Neural cell (in vitro differentiated cells): ENCODE data around the gene USP10. TPM values are rescaled to one million over a fixed set of nuclear protein-coding genes. Genes with fewer than 3 reads are reported as not detected.

Experiments
- H2AFZ ChIP-seq: fragments of 200-600, 300-800 bp; sonication (generic), shearing (Covaris generic); 2 replicates; pipeline ENCODE4 v1.6.0; 2014; ENCODE audit warnings: low read depth, mild to moderate bottlenecking, antibody characterized with exemption, low read length, moderate library complexity
- H3F3A ChIP-seq: fragments of 200-600 bp; shearing (Covaris generic); 2 replicates; pipeline ENCODE4 v1.6.1; 2016; ENCODE audit warnings: mild to moderate bottlenecking, moderate library complexity, mixed read lengths, antibody characterized with exemption, low read length; ENCODE audit not compliant: insufficient read depth, poor library complexity, severe bottlenecking
- H3K27ac ChIP-seq: fragments of 200-600, 300-800 bp; sonication (generic), shearing (Covaris generic); 2 replicates; pipeline ENCODE4 v1.5.1; 2014; ENCODE audit warnings: mild to moderate bottlenecking, low read length, moderate library complexity
- H3K27me3 ChIP-seq: fragments of 300-800, 200-600 bp; sonication (generic), shearing (Covaris generic); 2 replicates; pipeline ENCODE4 v1.6.0; 2014; ENCODE audit warnings: mild to moderate bottlenecking, low read depth, low read length, moderate library complexity; ENCODE audit not compliant: insufficient read depth
- H3K36me3 ChIP-seq: fragments of 300-800, 200-600 bp; sonication (generic), shearing (Covaris generic); 2 replicates; pipeline ENCODE4 v1.5.1; 2014; ENCODE audit warnings: mild to moderate bottlenecking, antibody characterized with exemption, low read length, moderate library complexity; ENCODE audit not compliant: insufficient read depth
- H3K4me2 ChIP-seq: fragments of 300-800, 200-600 bp; sonication (generic), shearing (Covaris generic); 2 replicates; pipeline ENCODE4 v1.6.0; 2014; ENCODE audit warnings: mild to moderate bottlenecking, low read length
- H3K4me3 ChIP-seq: fragments of 300-800, 200-600 bp; sonication (generic), shearing (Covaris generic); 2 replicates; pipeline ENCODE4 v1.5.1; 2014; ENCODE audit warnings: mild to moderate bottlenecking, low read length, moderate library complexity
- H3K79me2 ChIP-seq: fragments of 200-600 bp; shearing (Covaris generic); replicated peaks from 2 replicates; pipeline ENCODE4 v1.6.0; 2014; ENCODE audit warnings: mild to moderate bottlenecking, low read length, moderate library complexity; ENCODE audit not compliant: insufficient read depth
- H3K9ac ChIP-seq: fragments of 300-800, 200-600 bp; sonication (generic), shearing (Covaris generic); 2 replicates; pipeline ENCODE4 v1.6.1; 2016; ENCODE audit warnings: mild to moderate bottlenecking, low read length, mixed read lengths
- H3K9me2 ChIP-seq: fragments of 200-600 bp; shearing (Covaris generic); 2 replicates; pipeline ENCODE4 v1.6.1; 2016; ENCODE audit warnings: mild to moderate bottlenecking, low read length, mixed read lengths; ENCODE audit not compliant: insufficient read depth
- H3K9me3 ChIP-seq: fragments of 200-600, 300-800 bp; sonication (generic), shearing (Covaris generic); 2 replicates; pipeline ENCODE4 v1.6.1; 2016; ENCODE audit warnings: mild to moderate bottlenecking, mixed run types, low read length, moderate library complexity, mixed read lengths
- H4K20me1 ChIP-seq: fragments of 200-600 bp; shearing (Covaris generic); 2 replicates; pipeline ENCODE4 v1.6.1; 2016; ENCODE audit warnings: mild to moderate bottlenecking, mixed run types; ENCODE audit not compliant: insufficient read depth
- CTCF ChIP-seq: fragments of 450-650 bp; IDR thresholded peaks from 2 replicates; pipeline ENCODE4 v1.5.1; 2014; ENCODE audit warnings: antibody characterized with exemption, mild to moderate bottlenecking, moderate library complexity; ENCODE audit not compliant: poor library complexity, severe bottlenecking
- EP300 ChIP-seq: fragments of 450-650 bp; conservative IDR thresholded peaks from 2 replicates; pipeline ENCODE4 v1.6.1; 2014; ENCODE audit warnings: antibody characterized with exemption, mild to moderate bottlenecking, moderate library complexity; ENCODE audit not compliant: poor library complexity, severe bottlenecking
- EZH2 ChIP-seq: fragments of 200-600, 300-800 bp; shearing (Covaris generic), sonication (generic); IDR thresholded peaks from 2 replicates; pipeline ENCODE4 v1.6.1; 2014; ENCODE audit warnings: antibody characterized with exemption, low read length, borderline replicate concordance, mild to moderate bottlenecking; ENCODE audit not compliant: insufficient read depth, poor library complexity, severe bottlenecking
- MXI1 ChIP-seq: fragments of 450-650 bp; conservative IDR thresholded peaks from 2 replicates; pipeline ENCODE4 v1.6.1; 2014; ENCODE audit warnings: antibody characterized with exemption, mild to moderate bottlenecking; ENCODE audit not compliant: poor library complexity, severe bottlenecking
- POLR2AphosphoS5 ChIP-seq: IDR thresholded peaks from 2 replicates; pipeline ENCODE4 v1.6.1; 2012
- RAD21 ChIP-seq: fragments of 450-650 bp; conservative IDR thresholded peaks from 2 replicates; pipeline ENCODE4 v1.6.1; 2014; ENCODE audit warnings: antibody characterized with exemption, mild to moderate bottlenecking, moderate library complexity
- REST ChIP-seq: IDR thresholded peaks from 2 replicates; pipeline ENCODE4 v1.6.1; 2012; ENCODE audit warnings: borderline replicate concordance
- SMC3 ChIP-seq: fragments of 450-650 bp; conservative IDR thresholded peaks from 2 replicates; pipeline ENCODE4 v1.6.1; 2014; ENCODE audit warnings: antibody characterized with exemption, mild to moderate bottlenecking, moderate library complexity; ENCODE audit not compliant: poor library complexity
- TAF1 ChIP-seq: IDR thresholded peaks from 2 replicates; pipeline ENCODE4 v1.6.1; 2012; ENCODE audit warnings: low read depth
- polyA plus RNA-seq: library from polyadenylated mRNA; depleted of rRNA; stranded (reverse); fragments of >200 nt; gene quantifications from 2 replicates; pipeline ENCODE4 v1.2.3, GENCODE V29; 2014

USP10 gene
- polyA plus RNA-seq, 1 donor from 2014 or later = 48.9 TPM

- TF ChIP-seq EZH2 (no peak), SMC3 (no peak), MXI1 (no peak), CTCF (no peak), TAF1 (no peak), REST (no peak)
- Histone ChIP-seq H3K27me3 (no peaks in the 10 kb centered on the region), H3K79me2 (peaks cover 85% of the 10 kb centered on the region), H3F3A (no peaks in the 10 kb centered on the region), H3K9me2 (no peaks in the 10 kb centered on the region), H3K36me3 (no peaks in the 10 kb centered on the region), H3K4me2 (no peak overlapping the region), H3K27ac (no peak overlapping the region), H4K20me1 (peaks cover 3% of the 10 kb centered on the region), H3K9me3 (no peaks in the 10 kb centered on the region), H2AFZ (no peak overlapping the region), H3K4me3 (no peak overlapping the region), H3K9ac (no peak overlapping the region)
These were observed 16.1 kb downstream of the USP10 start for GRCh38 chr16:84715854-84716253.

GRCh38 chr16:84716740-84717139, 16.9 kb downstream of the USP10 start:
- H3K36me3 ChIP-seq = no peaks in the 10 kb centered on the region
- H4K20me1 ChIP-seq = peaks cover 3% of the 10 kb centered on the region
- TF ChIP-seq POLR2AphosphoS5 (no peak), TAF1 (no peak), EZH2 (no peak), MXI1 (no peak), REST (no peak), SMC3 (no peak), CTCF (no peak), EP300 (no peak), RAD21 (no peak)
- H3K4me2 ChIP-seq = no peak overlapping the region
- H3K9me3 ChIP-seq = no peaks in the 10 kb centered on the region
- H2AFZ ChIP-seq = no peak overlapping the region
- no peak overlapping the region for H3K27ac ChIP-seq
- no peaks in the 10 kb centered on the region for H3F3A ChIP-seq
- H3K9ac ChIP-seq = no peak overlapping the region
- H3K9me2 ChIP-seq = no peaks in the 10 kb centered on the region
- no peaks in the 10 kb centered on the region for H3K27me3 ChIP-seq
- H3K4me3 ChIP-seq = no peak overlapping the region
- peaks cover 85% of the 10 kb centered on the region for H3K79me2 ChIP-seq
